PC-3 (cell line): ENCODE results near the gene UMODL1. TPM values are rescaled to one million over a fixed set of nuclear protein-coding genes. Genes with fewer than 3 reads are reported as not detected.

Source experiments
- ATAC-seq: fragments of 200-7000 bp; cut with Tn5 transposase; 2 replicates; pipeline ENCODE4 v1.9.1; 2020; ENCODE audit warnings: mild to moderate bottlenecking, moderate library complexity
- Bru-seq: library from RNA; stranded (reverse); fragments of 400-500 nt; gene quantifications from one replicate; lab custom pipeline; 2021; lab: Mats Ljungman, UMichigan
- BruChase-seq, 2 experiments: library from RNA; stranded (reverse); fragments of 400-500 nt; gene quantifications; one replicate each; lab custom pipeline; 2021; lab: Mats Ljungman, UMichigan
- BruUV-seq: library from RNA; stranded (reverse); fragments of 400-500 nt; replicated peaks from 2 replicates; lab custom pipeline; 2021; lab: Mats Ljungman, UMichigan
- CTCF ChIA-PET: fragments of 300-600 bp; sonication (Branson Sonifier 250); formaldehyde crosslinking; loops from one replicate; lab custom pipeline; 2022; ENCODE audit warnings: antibody characterized with exemption; lab: Charles Lee
- POLR2A ChIA-PET: fragments of 300-600 bp; sonication (Branson Sonifier 250); formaldehyde crosslinking; loops from one replicate; lab custom pipeline; 2022; ENCODE audit warnings: antibody characterized with exemption; ENCODE audit not compliant: unreplicated experiment; lab: Charles Lee
- DNase-seq: peaks from one replicate; pipeline ENCODE4 v3.0.0-alpha.2; 2015
- H2AFZ ChIP-seq: fragments of 300-600 bp; sonication (generic); 2 replicates; pipeline ENCODE4 v1.6.0; 2016; ENCODE audit warnings: antibody characterized with exemption, low read length
- H3F3A ChIP-seq: fragments of 300-600 bp; sonication (generic); one replicate; pipeline ENCODE4 v1.6.0; 2017; ENCODE audit warnings: antibody characterized with exemption, low read length, control low read depth, mild to moderate bottlenecking; ENCODE audit not compliant: unreplicated experiment
- H3K27ac ChIP-seq: fragments of 300-600 bp; sonication (generic); 2 replicates; pipeline ENCODE4 v1.5.1; 2016; ENCODE audit warnings: mild to moderate bottlenecking, low read length
- H3K27me3 ChIP-seq: fragments of 300-600 bp; sonication (generic); 2 replicates; pipeline ENCODE4 v1.6.1; 2016; ENCODE audit warnings: low read length, mixed read lengths
- H3K36me3 ChIP-seq: fragments of 300-600 bp; sonication (generic); 2 replicates; pipeline ENCODE4 v1.6.1; 2016; ENCODE audit warnings: low read depth, mixed run types, low read length, mixed read lengths
- H3K4me1 ChIP-seq: fragments of 300-600 bp; sonication (generic); 2 replicates; pipeline ENCODE4 v1.5.1; 2016; ENCODE audit warnings: low read length; ENCODE audit not compliant: insufficient read depth
- H3K4me2 ChIP-seq: fragments of 300-600 bp; sonication (generic); 2 replicates; pipeline ENCODE4 v1.6.0; 2016; ENCODE audit warnings: low read length
- H3K4me3 ChIP-seq: fragments of 300-600 bp; sonication (generic); 2 replicates; pipeline ENCODE4 v1.5.1; 2016; ENCODE audit warnings: mild to moderate bottlenecking, low read length, mixed read lengths
- H3K79me2 ChIP-seq: fragments of 300-600 bp; sonication (generic); 2 replicates; pipeline ENCODE4 v1.6.1; 2017; ENCODE audit warnings: low read length, mixed read lengths
- H3K9ac ChIP-seq: fragments of 300-600 bp; sonication (generic); 2 replicates; pipeline ENCODE4 v1.6.0; 2016; ENCODE audit warnings: mild to moderate bottlenecking, low read length
- H3K9me2 ChIP-seq: fragments of 300-600 bp; sonication (generic); replicated peaks from 2 replicates; pipeline ENCODE4 v1.6.1; 2016; ENCODE audit warnings: mixed run types, low read length, mixed read lengths
- H3K9me3 ChIP-seq: fragments of 300-600 bp; sonication (generic); 2 replicates; pipeline ENCODE4 v1.6.1; 2016; ENCODE audit warnings: low read length, mixed read lengths
- H4K20me1 ChIP-seq: fragments of 300-600 bp; sonication (generic); 2 replicates; pipeline ENCODE4 v1.6.1; 2016; ENCODE audit warnings: low read length, mixed read lengths
- EZH2 ChIP-seq: fragments of 300-600 bp; sonication (generic); IDR thresholded peaks from one replicate; pipeline ENCODE4 v1.6.1; 2017; ENCODE audit warnings: antibody characterized with exemption, mild to moderate bottlenecking, low read length; ENCODE audit not compliant: unreplicated experiment
- EZH2phosphoT487 ChIP-seq: fragments of 300-600 bp; sonication (generic); IDR thresholded peaks from 2 replicates; pipeline ENCODE4 v1.6.1; 2018; ENCODE audit warnings: mild to moderate bottlenecking, antibody characterized with exemption, low read length, borderline replicate concordance
- intact Hi-C: fragments of 100-400 bp; cut with micrococcal nuclease; formaldehyde crosslinking; loops from 2 replicates; pipeline ENCODE4 v1.9.0; 2023
- long read RNA-seq: library from polyadenylated mRNA; unstranded; transcript quantifications from one replicate; pipeline ENCODE4 v2.0.0, GENCODE V29; 2021; ENCODE audit not compliant: unreplicated experiment
- total RNA-seq: library from RNA; depleted of rRNA; stranded (reverse); fragments of >200 nt; gene quantifications from 2 replicates; pipeline ENCODE4 v1.2.3, GENCODE V29; 2014; rRNA removed
- TF ChIP-seq, protein P1 (sequence below): fragments of 300-600 bp; sonication (generic); conservative IDR thresholded peaks from 2 replicates; pipeline ENCODE4 v1.5.1; 2017; ENCODE audit warnings: antibody characterized with exemption, low read depth, mild to moderate bottlenecking, low read length

Gene UMODL1, protein sequence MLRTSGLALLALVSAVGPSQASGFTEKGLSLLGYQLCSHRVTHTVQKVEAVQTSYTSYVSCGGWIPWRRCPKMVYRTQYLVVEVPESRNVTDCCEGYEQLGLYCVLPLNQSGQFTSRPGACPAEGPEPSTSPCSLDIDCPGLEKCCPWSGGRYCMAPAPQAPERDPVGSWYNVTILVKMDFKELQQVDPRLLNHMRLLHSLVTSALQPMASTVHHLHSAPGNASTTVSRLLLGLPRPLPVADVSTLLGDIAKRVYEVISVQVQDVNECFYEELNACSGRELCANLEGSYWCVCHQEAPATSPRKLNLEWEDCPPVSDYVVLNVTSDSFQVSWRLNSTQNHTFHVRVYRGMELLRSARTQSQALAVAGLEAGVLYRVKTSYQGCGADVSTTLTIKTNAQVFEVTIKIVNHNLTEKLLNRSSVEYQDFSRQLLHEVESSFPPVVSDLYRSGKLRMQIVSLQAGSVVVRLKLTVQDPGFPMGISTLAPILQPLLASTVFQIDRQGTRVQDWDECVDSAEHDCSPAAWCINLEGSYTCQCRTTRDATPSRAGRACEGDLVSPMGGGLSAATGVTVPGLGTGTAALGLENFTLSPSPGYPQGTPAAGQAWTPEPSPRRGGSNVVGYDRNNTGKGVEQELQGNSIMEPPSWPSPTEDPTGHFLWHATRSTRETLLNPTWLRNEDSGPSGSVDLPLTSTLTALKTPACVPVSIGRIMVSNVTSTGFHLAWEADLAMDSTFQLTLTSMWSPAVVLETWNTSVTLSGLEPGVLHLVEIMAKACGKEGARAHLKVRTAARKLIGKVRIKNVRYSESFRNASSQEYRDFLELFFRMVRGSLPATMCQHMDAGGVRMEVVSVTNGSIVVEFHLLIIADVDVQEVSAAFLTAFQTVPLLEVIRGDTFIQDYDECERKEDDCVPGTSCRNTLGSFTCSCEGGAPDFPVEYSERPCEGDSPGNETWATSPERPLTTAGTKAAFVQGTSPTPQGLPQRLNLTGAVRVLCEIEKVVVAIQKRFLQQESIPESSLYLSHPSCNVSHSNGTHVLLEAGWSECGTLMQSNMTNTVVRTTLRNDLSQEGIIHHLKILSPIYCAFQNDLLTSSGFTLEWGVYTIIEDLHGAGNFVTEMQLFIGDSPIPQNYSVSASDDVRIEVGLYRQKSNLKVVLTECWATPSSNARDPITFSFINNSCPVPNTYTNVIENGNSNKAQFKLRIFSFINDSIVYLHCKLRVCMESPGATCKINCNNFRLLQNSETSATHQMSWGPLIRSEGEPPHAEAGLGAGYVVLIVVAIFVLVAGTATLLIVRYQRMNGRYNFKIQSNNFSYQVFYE
- 0.58 TPM in 1 of 2 replicates, not detected in the other for total RNA-seq
- percentile 18 among the genes with signal in this experiment for Bru-seq, nascent RNA
- BruChase-seq, experiment 1, labeled RNA remaining after a 6-hour chase, result percentile 12 among the genes with signal in this experiment
- percentile 15 among the genes with signal in this experiment for BruChase-seq, experiment 2, labeled RNA remaining after a 2-hour chase
- long read RNA-seq, result 0 reads

DNA sequence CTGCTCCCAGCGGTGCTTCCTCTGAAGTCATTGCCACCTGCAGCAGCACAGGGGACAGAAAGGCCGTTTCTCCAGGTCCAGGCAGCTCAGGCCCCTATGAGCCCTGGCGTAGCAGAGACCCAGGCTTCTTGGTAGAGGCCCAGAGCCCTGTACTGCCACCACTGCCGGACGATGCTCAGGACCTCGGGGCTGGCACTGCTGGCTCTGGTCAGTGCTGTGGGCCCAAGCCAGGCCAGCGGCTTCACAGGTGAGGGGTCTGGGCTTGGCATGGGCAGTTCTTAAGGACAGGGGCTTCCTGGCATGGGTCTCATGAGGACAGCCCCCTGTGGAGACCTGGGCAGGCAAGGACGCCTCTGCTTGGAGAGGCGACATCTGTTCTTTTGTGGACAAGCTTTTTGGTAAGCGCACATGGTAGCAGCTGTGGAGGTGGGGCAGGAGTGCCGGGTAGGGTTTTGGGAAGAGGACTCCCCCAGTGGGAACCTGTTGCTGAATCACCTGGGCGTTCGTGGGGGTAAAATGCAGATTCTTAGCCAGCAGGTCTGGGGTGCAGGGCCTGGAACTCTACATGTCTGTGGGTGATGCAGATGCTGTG, at the start of gene UMODL1:
UMODL1 (plus strand) TSS at position 172 of the 592 bp plus-strand sequence; CDS start at position 172, 0 bp downstream.
- Histone ChIP-seq H3F3A (no peaks in the 10 kb centered on the region), H3K9me3 (no peaks in the 10 kb centered on the region), H3K9me2 (no peaks in the 10 kb centered on the region), H2AFZ (no peak within 1 kb of the TSS), H4K20me1 (no peaks in the 10 kb centered on the region), H3K4me2 (no peak within 1 kb of the TSS), H3K4me1 (no peaks in the 10 kb centered on the region), H3K27ac (no peak within 1 kb of the TSS), H3K79me2 (no peaks in the 10 kb centered on the region), H3K36me3 (no peaks in the 10 kb centered on the region), H3K27me3 (no peaks in the 10 kb centered on the region), H3K9ac (no peak within 1 kb of the TSS), H3K4me3 (no peak within 1 kb of the TSS)
- no TSS peak for BruUV-seq
- intact Hi-C loops, result no loop called here
- ChIA-PET CTCF (no interaction called here), POLR2A (interaction anchor here (0.6 kb wide), 1 partner anchor 193 kb away, joined by 3 read pairs; no protein-coding TSS in a partner anchor)
- ATAC-seq (no peak), DNase-seq (no peak)
- no peak for TF ChIP-seq EZH2phosphoT487
- TF ChIP-seq, protein P1, sequence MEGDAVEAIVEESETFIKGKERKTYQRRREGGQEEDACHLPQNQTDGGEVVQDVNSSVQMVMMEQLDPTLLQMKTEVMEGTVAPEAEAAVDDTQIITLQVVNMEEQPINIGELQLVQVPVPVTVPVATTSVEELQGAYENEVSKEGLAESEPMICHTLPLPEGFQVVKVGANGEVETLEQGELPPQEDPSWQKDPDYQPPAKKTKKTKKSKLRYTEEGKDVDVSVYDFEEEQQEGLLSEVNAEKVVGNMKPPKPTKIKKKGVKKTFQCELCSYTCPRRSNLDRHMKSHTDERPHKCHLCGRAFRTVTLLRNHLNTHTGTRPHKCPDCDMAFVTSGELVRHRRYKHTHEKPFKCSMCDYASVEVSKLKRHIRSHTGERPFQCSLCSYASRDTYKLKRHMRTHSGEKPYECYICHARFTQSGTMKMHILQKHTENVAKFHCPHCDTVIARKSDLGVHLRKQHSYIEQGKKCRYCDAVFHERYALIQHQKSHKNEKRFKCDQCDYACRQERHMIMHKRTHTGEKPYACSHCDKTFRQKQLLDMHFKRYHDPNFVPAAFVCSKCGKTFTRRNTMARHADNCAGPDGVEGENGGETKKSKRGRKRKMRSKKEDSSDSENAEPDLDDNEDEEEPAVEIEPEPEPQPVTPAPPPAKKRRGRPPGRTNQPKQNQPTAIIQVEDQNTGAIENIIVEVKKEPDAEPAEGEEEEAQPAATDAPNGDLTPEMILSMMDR, result no peak
- no peak for TF ChIP-seq EZH2

DNA sequence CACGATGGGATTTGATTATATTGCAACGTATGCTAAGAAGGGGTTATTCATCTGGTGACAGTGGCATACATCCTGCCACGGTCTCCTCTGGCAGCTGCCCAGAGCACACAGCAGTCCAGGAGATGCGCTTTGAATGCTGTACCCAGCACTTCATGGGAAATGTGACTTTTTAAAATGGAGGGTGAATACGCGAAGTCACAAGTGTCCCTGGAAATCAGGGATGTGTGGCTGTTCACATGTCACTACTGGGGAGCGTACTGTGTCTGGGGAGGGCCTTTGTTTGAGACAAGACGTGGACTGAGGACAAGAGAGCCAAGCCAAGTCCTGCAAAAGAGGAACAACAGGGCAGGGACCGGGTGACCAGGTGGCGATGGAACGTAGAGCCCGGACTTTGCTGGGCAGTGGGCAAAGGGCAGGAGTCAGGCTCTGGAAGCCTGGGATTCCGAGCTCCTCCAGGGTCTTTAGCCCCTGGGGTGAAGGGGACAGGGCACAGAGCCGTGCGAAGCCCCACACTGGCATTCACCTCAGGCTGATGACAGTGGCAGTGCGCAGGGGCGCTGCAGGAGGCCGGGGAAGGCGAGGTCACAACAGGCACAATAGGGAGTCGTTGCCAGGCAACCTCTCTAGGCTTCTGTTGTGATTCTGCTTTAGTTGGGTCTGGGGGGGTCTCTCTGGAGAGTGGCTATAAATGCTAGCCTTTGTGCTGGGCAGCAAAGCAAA, 49.6 kb upstream of the UMODL1 start:
- Histone ChIP-seq H3F3A (no peaks in the 10 kb centered on the region), H3K9ac (no peak overlapping the region), H2AFZ (no peak overlapping the region), H4K20me1 (no peaks in the 10 kb centered on the region), H3K9me3 (no peaks in the 10 kb centered on the region), H3K4me2 (no peak overlapping the region), H3K79me2 (no peaks in the 10 kb centered on the region), H3K27me3 (no peaks in the 10 kb centered on the region), H3K4me3 (no peak overlapping the region), H3K4me1 (no peaks in the 10 kb centered on the region), H3K9me2 (no peaks in the 10 kb centered on the region), H3K27ac (no peak overlapping the region), H3K36me3 (no peaks in the 10 kb centered on the region)
- no peak for DNase-seq
- BruUV-seq, result no TSS peak
- CTCF ChIA-PET, result interaction anchor here (0.6 kb wide), 1 partner anchor 9 kb away, joined by 3 read pairs; no protein-coding TSS in a partner anchor
- POLR2A ChIA-PET, result no interaction called here
- no peak for ATAC-seq
- TF ChIP-seq, protein P1, result no peak
- TF ChIP-seq EZH2, result no peak
- TF ChIP-seq EZH2phosphoT487, result no peak
- intact Hi-C loops, result no loop called here
